Left lung (tissue), 10 donors: ENCODE results near the gene ZCCHC24. TPM values are rescaled to one million over a fixed set of nuclear protein-coding genes. Genes with fewer than 3 reads are reported as not detected.

ENCODE experiments used
- ATAC-seq: fragments of 200-7000 bp; cut with Tn5 transposase; one replicate; pipeline ENCODE4 v1.9.1; 2020; ENCODE audit warnings: moderate library complexity
- DNase-seq, 4 donors: peaks; one replicate each; pipeline ENCODE4 v3.0.0-alpha.2; 2013 to 2020
- H3K27ac ChIP-seq, 2 donors: fragments of 200-600 bp; sonication (generic) in 1 of 2; one replicate each; pipeline versions ENCODE4 v1.5.0 to v1.8.0; 2020 to 2021
- H3K27me3 ChIP-seq, 2 donors: fragments of 200-600 bp; sonication (generic) in 1 of 2; one replicate each; pipeline versions ENCODE4 v1.5.0 to v1.8.0; 2020 to 2021
- H3K36me3 ChIP-seq, 2 donors: fragments of 200-600 bp; sonication (generic) in 1 of 2; one replicate each; pipeline versions ENCODE4 v1.5.0 to v1.8.0; 2020 to 2021
- H3K4me1 ChIP-seq, 2 donors: fragments of 200-600 bp; one replicate each; pipeline ENCODE4 v1.8.0; 2021
- H3K4me3 ChIP-seq, 2 donors: fragments of 200-600 bp; sonication (generic) in 1 of 2; one replicate each; pipeline versions ENCODE4 v1.5.0 to v1.8.0; 2020 to 2021; ENCODE audit warnings: mild to moderate bottlenecking in 1 of 2
- H3K9me3 ChIP-seq, 2 donors: fragments of 200-600 bp; sonication (generic) in 1 of 2; one replicate each; pipeline versions ENCODE4 v1.5.0 to v1.8.0; 2020 to 2021
- CTCF ChIP-seq, 2 donors: fragments of 200-600 bp; sonication (generic) in 1 of 2; IDR thresholded peaks; one replicate each; pipeline versions ENCODE4 v1.5.0 to v1.8.0; 2021; ENCODE audit warnings: antibody characterized with exemption in 2 of 2
- intact Hi-C, 2 donors: fragments of 100-400 bp; cut with DNase I; formaldehyde crosslinking; loops; one replicate each; pipeline versions ENCODE4 v1.11.2 to v1.14.2; 2022
- polyA plus RNA-seq, 6 donors: library from polyadenylated mRNA; unstranded; fragments of 120-200 nt; gene quantifications; one replicate each; pipeline ENCODE4 v1.2.1, GENCODE V29; 2013; ENCODE audit not compliant: insufficient read length in 6 of 6
- total RNA-seq, 2 donors: library from RNA; stranded (reverse); fragmentation: NEBNext Ultra II Directional; extraction: Animal tissue kit (Norgen Biotek cat#: 25700); gene quantifications; one replicate each; pipeline ENCODE4 v1.2.1, GENCODE V29; 2021
- donor health status: DM: no; HTN: yes; CAD: no.
- donor health status: DM: no; HTN: no; CAD: no.

ZCCHC24 gene
- total and polyA plus RNA-seq, 8 donors: 28.9 to 48.3 (median 37.1) TPM

DNA sequence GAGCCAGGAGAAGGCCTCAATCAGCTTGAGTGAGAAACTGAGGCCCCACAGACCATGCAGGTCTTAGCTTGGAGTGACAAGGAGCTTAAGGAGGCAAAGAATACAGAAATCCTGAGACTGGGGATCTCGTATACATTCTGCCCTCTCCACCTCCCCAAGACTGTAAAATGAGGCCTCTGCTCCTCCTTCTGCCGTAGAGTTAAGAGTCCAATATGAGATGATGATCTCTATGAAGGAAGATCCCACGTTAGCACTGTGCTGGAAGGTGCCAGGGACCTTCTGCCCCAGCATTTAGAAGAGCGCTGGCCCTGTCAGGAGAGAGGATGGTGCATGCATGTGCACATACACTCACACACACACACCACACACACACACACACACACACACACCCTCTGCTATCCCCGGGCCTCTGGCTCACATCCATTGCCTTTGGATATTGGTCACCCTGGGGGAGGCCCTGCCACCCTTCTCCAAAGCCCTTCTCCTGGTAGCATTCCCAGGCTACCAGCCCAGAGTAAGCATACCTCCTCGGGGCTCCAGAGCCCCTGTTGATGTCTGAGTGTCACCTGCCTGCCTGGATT is 15.0 kb downstream of the ZCCHC24 start:
- intact Hi-C loops: no loop called here
- no peak for TF ChIP-seq CTCF (IDR thresholded peaks at IDR 0.05)
- DNase-seq (peak in 2 of 4 donors; percentile 25 to 46), ATAC-seq (no peak)
- Histone ChIP-seq H3K4me3 (no peak overlapping the region), H3K4me1 (peaks cover 3 to 9% of the 10 kb centered on the region in 2 donors), H3K9me3 (no peaks in the 10 kb centered on the region), H3K27ac (no peak overlapping the region), H3K36me3 (peaks cover 0 to 27% of the 10 kb centered on the region in 2 donors), H3K27me3 (no peaks in the 10 kb centered on the region)

DNA sequence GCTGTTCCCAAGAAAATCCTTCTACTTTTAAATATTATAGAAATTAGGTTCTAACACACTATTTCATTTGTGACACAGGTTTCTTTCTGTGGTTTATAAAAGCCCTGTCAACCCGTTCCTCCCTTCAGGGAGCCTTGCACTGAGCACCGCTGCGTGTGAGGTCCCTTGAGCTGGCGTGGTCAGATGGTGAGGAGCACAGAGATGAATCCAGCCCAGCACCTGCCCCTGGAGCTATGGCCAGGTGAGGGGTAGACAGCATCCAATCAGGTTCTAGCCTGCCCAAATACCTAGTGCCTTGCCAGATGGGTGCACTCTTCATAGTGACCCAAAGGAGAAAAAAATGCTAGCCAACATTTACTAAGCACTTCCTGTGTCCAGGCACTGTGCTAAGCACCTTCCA is 15.7 kb downstream of the ZCCHC24 start:
- no peak overlapping the region for H3K27ac ChIP-seq
- H3K27me3 ChIP-seq: no peaks in the 10 kb centered on the region
- ATAC-seq (no peak), DNase-seq (peak in 2 of 4 donors; percentile 22 to 35)
- no peak overlapping the region for H3K4me3 ChIP-seq
- TF ChIP-seq CTCF (IDR thresholded peaks at IDR 0.05): no peak
- H3K4me1 ChIP-seq: peaks cover 7% of the 10 kb centered on the region in 2 donors
- intact Hi-C loops: no loop called here
- peaks cover 0 to 28% of the 10 kb centered on the region in 2 donors for H3K36me3 ChIP-seq
- H3K9me3 ChIP-seq: no peaks in the 10 kb centered on the region

DNA sequence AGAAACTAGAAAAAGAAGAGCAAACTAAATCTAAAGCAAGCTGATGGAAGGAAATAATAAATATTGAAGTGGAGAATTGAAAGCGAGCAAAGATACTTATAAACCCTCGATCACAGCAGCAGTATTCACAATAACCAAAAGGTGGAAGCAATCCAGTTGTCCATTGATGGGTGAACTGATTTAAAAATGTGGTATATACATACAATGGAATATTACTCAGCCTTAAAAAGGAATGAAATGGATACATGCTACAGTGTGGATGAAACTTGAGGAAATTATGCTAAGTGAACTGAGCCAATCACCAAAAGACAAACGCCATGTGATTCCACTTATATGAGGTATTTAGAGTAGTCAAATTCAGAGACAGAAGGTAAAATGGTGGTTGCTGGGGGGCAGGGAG is 17.5 kb downstream of the ZCCHC24 start:
- intact Hi-C loops: no loop called here
- TF ChIP-seq CTCF (IDR thresholded peaks at IDR 0.05): no peak

GRCh38 chr10:79425074-79425532 is 20.3 kb downstream of the ZCCHC24 start:
- Histone ChIP-seq H3K36me3 (peaks cover 0 to 11% of the 10 kb centered on the region in 2 donors), H3K4me3 (no peak overlapping the region), H3K4me1 (peaks cover 21 to 26% of the 10 kb centered on the region in 2 donors), H3K9me3 (no peaks in the 10 kb centered on the region), H3K27ac (peak overlapping the region in 1 of 2 donors; percentile 53), H3K27me3 (no peaks in the 10 kb centered on the region)
- no peak for TF ChIP-seq CTCF (IDR thresholded peaks at IDR 0.05)
- peak in 2 of 4 donors; percentile 22 to 71 for DNase-seq
- no peak for ATAC-seq
- intact Hi-C loops: no loop called here

More for the DNA sequence above, 17.5 kb downstream of the ZCCHC24 start:
- DNase-seq (no peak), ATAC-seq (no peak)
- H3K9me3 ChIP-seq: no peaks in the 10 kb centered on the region
- no peaks in the 10 kb centered on the region for H3K27me3 ChIP-seq
- H3K4me3 ChIP-seq: no peak overlapping the region
- peaks cover 0 to 28% of the 10 kb centered on the region in 2 donors for H3K36me3 ChIP-seq
- no peak overlapping the region for H3K27ac ChIP-seq
- peaks cover 9 to 12% of the 10 kb centered on the region in 2 donors for H3K4me1 ChIP-seq

DNA sequence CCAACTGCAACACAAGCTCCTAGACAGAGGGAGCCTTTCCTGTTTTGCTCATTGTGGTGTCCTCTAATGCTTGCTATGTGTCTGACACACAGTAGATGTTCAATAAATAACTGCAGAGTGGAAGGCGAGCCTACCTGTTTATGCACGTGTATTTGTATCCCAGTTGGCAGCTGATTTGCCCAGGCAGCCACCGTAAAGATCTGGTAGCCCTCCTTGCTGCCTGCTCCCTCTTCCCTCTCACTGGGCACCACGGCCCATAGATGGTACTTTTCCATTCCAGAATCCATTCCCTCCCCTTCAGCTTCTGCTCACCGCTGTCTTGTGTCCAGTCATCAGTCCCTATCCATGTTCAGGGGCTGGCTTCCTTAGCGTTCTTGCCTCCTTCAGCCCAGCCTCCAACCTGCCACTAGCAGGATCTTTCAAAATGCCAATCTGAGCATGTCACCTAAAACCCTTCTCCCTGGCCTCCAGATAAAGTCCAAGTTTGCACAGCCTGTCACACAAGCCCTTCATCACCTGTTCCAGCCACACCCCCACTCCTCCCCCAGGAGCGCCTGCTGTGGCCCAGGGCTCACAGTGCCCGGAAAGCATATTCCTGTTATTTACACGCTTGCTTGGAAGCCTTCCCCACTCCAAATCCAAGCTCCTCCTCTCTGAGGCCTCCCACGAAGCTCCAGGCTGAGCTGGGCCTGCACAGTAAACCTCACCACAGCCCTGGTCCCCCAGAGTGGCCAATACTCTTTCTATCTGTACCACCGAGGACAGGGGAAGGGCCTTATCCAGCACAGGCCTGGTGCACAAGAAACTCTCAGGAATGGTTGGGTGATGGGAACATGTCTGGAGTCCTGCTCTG is 21.0 kb downstream of the ZCCHC24 start:
- peak overlapping the region in 1 of 2 donors; percentile 53 for H3K27ac ChIP-seq
- DNase-seq (peak in 3 of 4 donors; percentile 72 to 85 (median 85)), ATAC-seq (peak; percentile 94)
- no peaks in the 10 kb centered on the region for H3K27me3 ChIP-seq
- no peaks in the 10 kb centered on the region for H3K9me3 ChIP-seq
- H3K4me1 ChIP-seq: peaks cover 21 to 32% of the 10 kb centered on the region in 2 donors
- no peak for TF ChIP-seq CTCF (IDR thresholded peaks at IDR 0.05)
- peaks cover 0 to 6% of the 10 kb centered on the region in 2 donors for H3K36me3 ChIP-seq
- intact Hi-C loops: no loop called here
- H3K4me3 ChIP-seq: no peak overlapping the region
